MM.1S (cell line): Measurements from ENCODE around the gene C1QL4.

Experiments
- CTCF ChIP-seq: fragments of 300-600 bp; sonication (generic); IDR thresholded peaks from 2 replicates; pipeline ENCODE4 v1.5.1; 2016; ENCODE audit warnings: antibody characterized with exemption, low read length, mixed read lengths
- EZH2 ChIP-seq: fragments of 300-600 bp; sonication (generic); optimal IDR thresholded peaks from 2 replicates; pipeline ENCODE3; 2017; ENCODE audit warnings: low read depth, mild to moderate bottlenecking, antibody characterized with exemption, low read length, mixed read lengths

DNA sequence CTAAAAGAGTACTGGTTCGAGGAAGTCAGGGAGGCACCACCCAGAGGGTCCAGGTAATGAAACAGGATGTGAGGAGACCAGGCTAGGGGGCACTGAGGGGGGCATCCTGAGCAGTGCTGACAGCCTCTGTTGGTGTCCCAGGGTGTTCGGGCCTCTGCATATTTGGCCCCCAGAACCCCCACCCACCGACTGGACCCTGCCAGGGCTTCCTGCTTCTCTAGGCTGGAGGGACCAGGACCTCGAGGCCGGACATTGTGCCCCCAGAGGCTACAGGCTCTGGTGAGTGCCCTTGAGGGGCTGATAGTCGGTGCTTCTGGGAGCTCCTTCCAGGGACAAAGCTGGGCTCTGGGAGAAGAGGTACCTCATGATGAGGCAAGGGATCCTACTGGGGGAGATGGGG is 11.4 kb downstream of the C1QL4 start:
- TF ChIP-seq CTCF (no peak), EZH2 (no peak)
